Measurements from ENCODE around the gene HNRNPU. TPM values are rescaled to one million over a fixed set of nuclear protein-coding genes. Genes with fewer than 3 reads are reported as not detected.

Gene HNRNPU
- total and polyA plus RNA-seq, 2 experiments from 2014 or later = 298 to 316 TPM

DNA sequence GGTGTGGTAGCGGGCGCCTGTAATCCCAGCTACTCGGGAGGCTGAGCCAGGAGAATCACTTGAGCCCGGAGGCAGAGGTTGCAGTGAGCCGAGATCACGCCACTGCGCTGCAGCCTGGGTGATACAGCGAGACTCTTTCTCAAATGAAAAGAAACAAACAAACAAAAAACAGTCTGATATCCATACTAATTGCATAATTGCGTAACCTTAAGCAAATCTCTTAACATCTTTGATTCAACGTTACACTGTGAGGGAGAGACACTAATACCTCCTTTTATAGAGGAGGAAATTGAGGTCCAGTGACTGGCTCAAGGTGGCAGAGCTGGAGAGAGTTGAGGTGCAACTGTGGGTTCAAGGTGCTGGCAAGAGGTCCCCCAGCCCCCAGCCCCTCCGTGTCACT, 41.5 kb downstream of the HNRNPU start:
- H3K79me2 ChIP-seq = no peaks in the 10 kb centered on the region
- no peaks in the 10 kb centered on the region for H3K36me3 ChIP-seq (replicated peaks; ENCODE audit: insufficient read depth, low read depth)
- H2AFZ ChIP-seq = no peak overlapping the region
- WGBS (ENCODE audit: low lambda C conversion rate, missing lambda C conversion rate) = 88% methylated on average over 11 of the region's 11 CpGs
- H3K4me1 ChIP-seq (ENCODE audit: insufficient read depth) = no peaks in the 10 kb centered on the region
- no peak overlapping the region for H3K4me2 ChIP-seq
- no peak overlapping the region for H3K4me3 ChIP-seq
- H3K9me2 ChIP-seq (replicated peaks; ENCODE audit: insufficient read depth) = no peaks in the 10 kb centered on the region
- TF ChIP-seq EZH2phosphoT487 (IDR thresholded peaks at IDR 0.05; ENCODE audit: low read depth, severe bottlenecking, unreplicated experiment) (no peak), EZH2 (IDR thresholded peaks at IDR 0.05; ENCODE audit: borderline replicate concordance) (no peak)
- no peaks in the 10 kb centered on the region for H3K27me3 ChIP-seq
- H3K27ac ChIP-seq = no peak overlapping the region
- no peaks in the 10 kb centered on the region for H3K9me3 ChIP-seq (ENCODE audit: low read depth)
- no peaks in the 10 kb centered on the region for H4K20me1 ChIP-seq (ENCODE audit: insufficient read depth, poor library complexity, severe bottlenecking)
- DNase-seq (ENCODE audit: low spot score) = no peak

GRCh38 chr1:244821134-244821533, 43.2 kb downstream of the HNRNPU start:
- no peak overlapping the region for H3K4me2 ChIP-seq
- no peaks in the 10 kb centered on the region for H3K36me3 ChIP-seq (replicated peaks; ENCODE audit: insufficient read depth, low read depth)
- H3K27ac ChIP-seq = no peak overlapping the region
- H2AFZ ChIP-seq = no peak overlapping the region
- no peaks in the 10 kb centered on the region for H3K27me3 ChIP-seq
- H3K4me1 ChIP-seq (ENCODE audit: insufficient read depth) = peaks cover 3% of the 10 kb centered on the region
- TF ChIP-seq, protein P1, sequence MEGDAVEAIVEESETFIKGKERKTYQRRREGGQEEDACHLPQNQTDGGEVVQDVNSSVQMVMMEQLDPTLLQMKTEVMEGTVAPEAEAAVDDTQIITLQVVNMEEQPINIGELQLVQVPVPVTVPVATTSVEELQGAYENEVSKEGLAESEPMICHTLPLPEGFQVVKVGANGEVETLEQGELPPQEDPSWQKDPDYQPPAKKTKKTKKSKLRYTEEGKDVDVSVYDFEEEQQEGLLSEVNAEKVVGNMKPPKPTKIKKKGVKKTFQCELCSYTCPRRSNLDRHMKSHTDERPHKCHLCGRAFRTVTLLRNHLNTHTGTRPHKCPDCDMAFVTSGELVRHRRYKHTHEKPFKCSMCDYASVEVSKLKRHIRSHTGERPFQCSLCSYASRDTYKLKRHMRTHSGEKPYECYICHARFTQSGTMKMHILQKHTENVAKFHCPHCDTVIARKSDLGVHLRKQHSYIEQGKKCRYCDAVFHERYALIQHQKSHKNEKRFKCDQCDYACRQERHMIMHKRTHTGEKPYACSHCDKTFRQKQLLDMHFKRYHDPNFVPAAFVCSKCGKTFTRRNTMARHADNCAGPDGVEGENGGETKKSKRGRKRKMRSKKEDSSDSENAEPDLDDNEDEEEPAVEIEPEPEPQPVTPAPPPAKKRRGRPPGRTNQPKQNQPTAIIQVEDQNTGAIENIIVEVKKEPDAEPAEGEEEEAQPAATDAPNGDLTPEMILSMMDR (IDR thresholded peaks at IDR 0.05; ENCODE audit: poor library complexity) = no peak
- TF ChIP-seq EZH2phosphoT487 (IDR thresholded peaks at IDR 0.05; ENCODE audit: low read depth, severe bottlenecking, unreplicated experiment) = no peak
- no peak for TF ChIP-seq EZH2 (IDR thresholded peaks at IDR 0.05; ENCODE audit: borderline replicate concordance)
- no peaks in the 10 kb centered on the region for H3K9me2 ChIP-seq (replicated peaks; ENCODE audit: insufficient read depth)
- no peaks in the 10 kb centered on the region for H3K79me2 ChIP-seq
- DNase-seq (ENCODE audit: low spot score) = peak; percentile 25
- H3K4me3 ChIP-seq = no peak overlapping the region
- 35% methylated on average over 3 of the region's 3 CpGs for WGBS (ENCODE audit: low lambda C conversion rate, missing lambda C conversion rate)
- no peaks in the 10 kb centered on the region for H4K20me1 ChIP-seq (ENCODE audit: insufficient read depth, poor library complexity, severe bottlenecking)
- no peaks in the 10 kb centered on the region for H3K9me3 ChIP-seq (ENCODE audit: low read depth)

GRCh38 chr1:244820131-244820530, 44.2 kb downstream of the HNRNPU start:
- no peaks in the 10 kb centered on the region for H4K20me1 ChIP-seq (ENCODE audit: insufficient read depth, poor library complexity, severe bottlenecking)
- DNase-seq (ENCODE audit: low spot score) = no peak
- peaks cover 3% of the 10 kb centered on the region for H3K4me1 ChIP-seq (ENCODE audit: insufficient read depth)
- H3K27ac ChIP-seq = peak overlapping the region; percentile 8
- no peaks in the 10 kb centered on the region for H3K36me3 ChIP-seq (replicated peaks; ENCODE audit: insufficient read depth, low read depth)
- no peaks in the 10 kb centered on the region for H3K9me3 ChIP-seq (ENCODE audit: low read depth)
- H3K27me3 ChIP-seq = peaks cover 4% of the 10 kb centered on the region
- H2AFZ ChIP-seq = no peak overlapping the region
- no peaks in the 10 kb centered on the region for H3K9me2 ChIP-seq (replicated peaks; ENCODE audit: insufficient read depth)
- H3K4me2 ChIP-seq = no peak overlapping the region
- TF ChIP-seq EZH2phosphoT487 (IDR thresholded peaks at IDR 0.05; ENCODE audit: low read depth, severe bottlenecking, unreplicated experiment) (no peak), EZH2 (IDR thresholded peaks at IDR 0.05; ENCODE audit: borderline replicate concordance) (no peak)
- TF ChIP-seq, protein P1 (IDR thresholded peaks at IDR 0.05; ENCODE audit: poor library complexity) = no peak
- H3K79me2 ChIP-seq = no peaks in the 10 kb centered on the region
- 51% methylated on average over 2 of the region's 2 CpGs for WGBS (ENCODE audit: low lambda C conversion rate, missing lambda C conversion rate)
- no peak overlapping the region for H3K4me3 ChIP-seq

GRCh38 chr1:244817415-244817894, 46.9 kb downstream of the HNRNPU start:
- Histone ChIP-seq H3K4me3 (no peak overlapping the region), H4K20me1 (ENCODE audit: insufficient read depth, poor library complexity, severe bottlenecking) (no peaks in the 10 kb centered on the region), H3K79me2 (no peaks in the 10 kb centered on the region), H3K36me3 (replicated peaks; ENCODE audit: insufficient read depth, low read depth) (no peaks in the 10 kb centered on the region), H3K9me2 (replicated peaks; ENCODE audit: insufficient read depth) (no peaks in the 10 kb centered on the region), H3K27ac (peak overlapping the region; percentile 32), H2AFZ (no peak overlapping the region), H3K4me2 (no peak overlapping the region), H3K4me1 (ENCODE audit: insufficient read depth) (peaks cover 3% of the 10 kb centered on the region), H3K9me3 (ENCODE audit: low read depth) (no peaks in the 10 kb centered on the region), H3K27me3 (peaks cover 4% of the 10 kb centered on the region)
- TF ChIP-seq EZH2phosphoT487 (IDR thresholded peaks at IDR 0.05; ENCODE audit: low read depth, severe bottlenecking, unreplicated experiment) (no peak), EZH2 (IDR thresholded peaks at IDR 0.05; ENCODE audit: borderline replicate concordance) (no peak)
- TF ChIP-seq, protein P1 (IDR thresholded peaks at IDR 0.05; ENCODE audit: poor library complexity) = no peak
- WGBS (ENCODE audit: low lambda C conversion rate, missing lambda C conversion rate) = 76% methylated on average over 12 of the region's 12 CpGs
- DNase-seq (ENCODE audit: low spot score) = peak; percentile 53
